WTC11 (cell line): Measurements from ENCODE around the gene SDF4. TPM values are rescaled to one million over a fixed set of nuclear protein-coding genes. Genes with fewer than 3 reads are reported as not detected.

Experiments
- ATAC-seq: fragments of 200-7000 bp; cut with Tn5 transposase; 2 replicates; pipeline ENCODE4 v1.10.0; 2021; ENCODE audit warnings: mild to moderate bottlenecking, moderate library complexity
- CTCF ChIA-PET: fragments of 300-600 bp; sonication (Branson Sonifier 250); formaldehyde crosslinking; loops from one replicate; lab custom pipeline; 2021; ENCODE audit warnings: antibody characterized with exemption; lab: Charles Lee
- POLR2A ChIA-PET: fragments of 350-600 bp; sonication (Branson Sonifier 250); formaldehyde crosslinking; loops from one replicate; lab custom pipeline; 2021; ENCODE audit warnings: antibody characterized with exemption; lab: Charles Lee
- DNase-seq: peaks from one replicate; pipeline ENCODE4 v3.0.0; 2021; ENCODE audit warnings: low spot score
- H3K27ac Mint-ChIP-seq: 2 replicates; pipeline ENCODE4 v1.8.0; 2021; ENCODE audit warnings: mixed read lengths
- H3K27me3 Mint-ChIP-seq: 2 replicates; pipeline ENCODE4 v1.8.0; 2021; ENCODE audit warnings: low read depth, mild to moderate bottlenecking, moderate library complexity, mixed read lengths
- H3K36me3 Mint-ChIP-seq: 2 replicates; pipeline ENCODE4 v1.8.0; 2021; ENCODE audit warnings: mixed read lengths
- H3K4me1 Mint-ChIP-seq: 2 replicates; pipeline ENCODE4 v1.8.0; 2022; ENCODE audit warnings: mixed read lengths
- H3K4me3 Mint-ChIP-seq: 2 replicates; pipeline ENCODE4 v1.8.0; 2021; ENCODE audit warnings: mild to moderate bottlenecking, moderate library complexity, mixed read lengths
- H3K9me3 Mint-ChIP-seq: 2 replicates; pipeline ENCODE4 v1.8.0; 2021; ENCODE audit warnings: mixed read lengths
- ATF6 ChIP-seq: sonication (generic); formaldehyde crosslinking; IDR thresholded peaks from 2 replicates; pipeline ENCODE4 v1.8.1; 2023; ENCODE audit warnings: mild to moderate bottlenecking, missing genetic modification reagents
- E2F4 ChIP-seq: sonication (generic); formaldehyde crosslinking; IDR thresholded peaks from 2 replicates; pipeline ENCODE4 v1.8.1; 2022; ENCODE audit warnings: low read depth, mild to moderate bottlenecking, moderate library complexity, missing genetic modification reagents, borderline replicate concordance
- ELF4 ChIP-seq: sonication (generic); formaldehyde crosslinking; IDR thresholded peaks from 2 replicates; pipeline ENCODE4 v1.8.1; 2022; ENCODE audit warnings: low read depth, mild to moderate bottlenecking, moderate library complexity, missing genetic modification reagents
- EMX1 ChIP-seq: fragments of 250-450 bp; sonication (Bioruptor Pico); IDR thresholded peaks from 2 replicates; pipeline ENCODE4 v1.8.0; 2021; ENCODE audit warnings: mild to moderate bottlenecking
- ERG ChIP-seq: fragments of 250-450 bp; sonication (Bioruptor Pico); IDR thresholded peaks from 2 replicates; pipeline ENCODE4 v1.8.0; 2021; ENCODE audit warnings: mild to moderate bottlenecking
- FOXK1 ChIP-seq: sonication (generic); formaldehyde crosslinking; IDR thresholded peaks from 2 replicates; pipeline ENCODE4 v1.8.0; 2022; ENCODE audit warnings: mild to moderate bottlenecking, moderate library complexity, missing genetic modification reagents
- FOXP1 ChIP-seq: sonication (generic); formaldehyde crosslinking; IDR thresholded peaks from 2 replicates; pipeline ENCODE4 v1.8.0; 2022; ENCODE audit warnings: missing genetic modification reagents, mild to moderate bottlenecking, moderate library complexity, borderline replicate concordance
- NFE2L1 ChIP-seq: sonication (generic); formaldehyde crosslinking; IDR thresholded peaks from 2 replicates; pipeline ENCODE4 v1.8.1; 2023; ENCODE audit warnings: missing genetic modification reagents
- NR1H2 ChIP-seq: sonication (generic); formaldehyde crosslinking; IDR thresholded peaks from 2 replicates; pipeline ENCODE4 v1.9.0; 2021; ENCODE audit warnings: mild to moderate bottlenecking, moderate library complexity, missing genetic modification reagents
- NR2C2 ChIP-seq: sonication (generic); formaldehyde crosslinking; IDR thresholded peaks from 2 replicates; pipeline ENCODE4 v1.8.0; 2022; ENCODE audit warnings: mild to moderate bottlenecking, missing genetic modification reagents
- PRRX2 ChIP-seq: fragments of 250-450 bp; sonication (Bioruptor Pico); IDR thresholded peaks from 2 replicates; pipeline ENCODE4 v1.8.0; 2021; ENCODE audit warnings: mild to moderate bottlenecking
- SP1 ChIP-seq: sonication (generic); formaldehyde crosslinking; conservative IDR thresholded peaks from 2 replicates; pipeline ENCODE4 v1.8.1; 2022; ENCODE audit warnings: missing genetic modification reagents
- ZBTB43 ChIP-seq: sonication (generic); formaldehyde crosslinking; IDR thresholded peaks from 2 replicates; pipeline ENCODE4 v1.8.1; 2023; ENCODE audit warnings: mild to moderate bottlenecking, missing genetic modification reagents
- ZNF121 ChIP-seq: sonication (generic); formaldehyde crosslinking; IDR thresholded peaks from 2 replicates; pipeline ENCODE4 v1.8.0; 2023; ENCODE audit warnings: missing genetic modification reagents
- ZNF416 ChIP-seq: fragments of 250-450 bp; sonication (Bioruptor Pico); IDR thresholded peaks from 2 replicates; pipeline ENCODE4 v1.9.0; 2021; ENCODE audit warnings: mild to moderate bottlenecking, inconsistent platforms
- ZNF423 ChIP-seq: fragments of 250-450 bp; sonication (Bioruptor Pico); IDR thresholded peaks from 2 replicates; pipeline ENCODE4 v2.1.2; 2022; ENCODE audit warnings: mild to moderate bottlenecking, moderate library complexity
- ZNF671 ChIP-seq: fragments of 250-450 bp; sonication (Bioruptor Pico); IDR thresholded peaks from 2 replicates; pipeline ENCODE4 v1.8.0; 2021; ENCODE audit warnings: mild to moderate bottlenecking
- ZSCAN18 ChIP-seq: fragments of 250-450 bp; sonication (Bioruptor Pico); IDR thresholded peaks from 2 replicates; pipeline ENCODE4 v2.1.2; 2022; ENCODE audit warnings: mild to moderate bottlenecking, moderate library complexity
- total RNA-seq: library from RNA; stranded (reverse); gene quantifications from 3 replicates; pipeline ENCODE4 v1.2.3, GENCODE V29; 2021
- TF ChIP-seq, protein P1 (sequence below): fragments of 250-450 bp; sonication (Bioruptor Pico); conservative IDR thresholded peaks from 2 replicates; pipeline ENCODE4 v1.9.0; 2021; ENCODE audit warnings: mild to moderate bottlenecking
- TF ChIP-seq, protein P2 (sequence below): sonication (generic); formaldehyde crosslinking; IDR thresholded peaks from 2 replicates; pipeline ENCODE4 v1.8.0; 2022; ENCODE audit warnings: mild to moderate bottlenecking, missing genetic modification reagents
- TF ChIP-seq, protein P3 (sequence below): sonication (generic); formaldehyde crosslinking; IDR thresholded peaks from 2 replicates; pipeline ENCODE4 v1.8.1; 2022; ENCODE audit warnings: missing genetic modification reagents, borderline replicate concordance

Gene SDF4
- total RNA-seq, 1 experiment from 2014 or later: 101 TPM

DNA sequence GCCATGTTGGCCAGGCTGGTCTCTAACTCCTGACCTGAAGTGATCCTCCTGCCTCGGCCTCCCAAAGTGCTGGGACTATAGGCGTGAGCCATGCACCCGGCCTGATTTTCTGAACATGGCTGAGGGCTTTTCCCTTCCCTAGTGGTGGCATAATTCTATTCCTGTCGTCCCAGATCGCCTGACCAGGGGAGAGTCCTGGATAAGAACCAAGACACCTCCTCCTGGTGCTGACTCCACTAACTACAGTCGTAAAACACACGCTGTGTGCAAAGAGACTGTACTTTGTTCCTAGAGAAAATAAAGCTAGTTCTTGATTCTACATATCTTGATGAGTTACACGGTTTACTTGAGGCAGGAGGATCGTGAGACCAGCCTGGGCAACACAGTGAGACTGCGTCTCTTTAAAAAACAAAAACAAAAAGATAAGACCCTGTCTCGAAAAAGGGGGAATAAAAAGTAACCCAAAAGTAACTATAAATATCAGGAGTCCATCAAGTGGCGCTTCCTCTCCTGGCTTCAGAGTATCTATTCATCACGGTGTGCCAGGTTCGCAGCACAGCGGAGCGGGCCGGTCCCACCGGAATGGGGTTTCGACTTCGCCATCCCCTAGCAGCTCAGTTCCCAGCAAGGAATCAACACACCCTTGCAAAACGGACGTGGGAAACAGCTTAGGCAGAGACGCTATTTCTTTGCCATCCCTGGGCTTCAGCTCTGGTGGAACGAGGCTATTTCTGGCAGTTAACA is 973 bp downstream of the SDF4 start (continued):
- TF ChIP-seq, protein P1, sequence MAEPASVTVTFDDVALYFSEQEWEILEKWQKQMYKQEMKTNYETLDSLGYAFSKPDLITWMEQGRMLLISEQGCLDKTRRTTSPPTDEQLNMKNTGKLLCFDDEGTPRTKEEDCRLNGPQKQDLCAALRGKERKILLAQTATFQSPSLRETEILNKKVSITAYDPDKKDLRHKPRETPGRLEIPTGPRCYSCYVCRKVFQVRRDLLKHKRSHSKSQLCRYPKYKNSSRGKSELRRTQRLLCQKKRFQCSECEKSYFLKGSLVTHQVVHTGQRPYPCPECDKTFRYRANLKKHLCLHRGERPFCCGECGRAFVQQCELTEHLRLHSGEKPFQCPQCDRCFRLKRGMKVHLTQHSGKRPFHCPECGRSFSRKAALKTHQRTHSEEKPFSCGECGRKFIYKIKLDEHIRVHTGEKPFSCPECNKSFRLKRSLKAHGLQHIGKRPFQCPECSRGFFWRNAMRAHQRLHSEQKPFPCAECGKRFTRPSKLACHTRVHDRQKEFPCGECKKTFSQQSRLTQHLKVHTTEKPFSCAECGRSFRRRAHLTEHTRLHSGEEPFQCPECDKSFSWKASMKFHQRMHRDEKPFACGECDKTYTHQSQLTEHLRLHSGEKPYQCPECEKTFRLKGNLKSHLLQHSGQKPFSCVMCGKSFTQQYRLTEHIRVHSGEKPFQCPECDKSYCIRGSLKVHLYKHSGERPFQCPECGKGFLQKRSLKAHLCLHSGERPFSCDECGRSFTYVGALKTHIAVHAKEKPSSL (CRISPR knock-in tag): no peak
- TF ChIP-seq SP1 (CRISPR knock-in tag) (no peak), ZNF423 (CRISPR knock-in tag) (no peak), PRRX2 (no peak), ELF4 (no peak), ATF6 (CRISPR knock-in tag) (no peak)
- TF ChIP-seq, protein P2, sequence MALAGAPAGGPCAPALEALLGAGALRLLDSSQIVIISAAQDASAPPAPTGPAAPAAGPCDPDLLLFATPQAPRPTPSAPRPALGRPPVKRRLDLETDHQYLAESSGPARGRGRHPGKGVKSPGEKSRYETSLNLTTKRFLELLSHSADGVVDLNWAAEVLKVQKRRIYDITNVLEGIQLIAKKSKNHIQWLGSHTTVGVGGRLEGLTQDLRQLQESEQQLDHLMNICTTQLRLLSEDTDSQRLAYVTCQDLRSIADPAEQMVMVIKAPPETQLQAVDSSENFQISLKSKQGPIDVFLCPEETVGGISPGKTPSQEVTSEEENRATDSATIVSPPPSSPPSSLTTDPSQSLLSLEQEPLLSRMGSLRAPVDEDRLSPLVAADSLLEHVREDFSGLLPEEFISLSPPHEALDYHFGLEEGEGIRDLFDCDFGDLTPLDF (CRISPR knock-in tag): no peak
- TF ChIP-seq, protein P3, sequence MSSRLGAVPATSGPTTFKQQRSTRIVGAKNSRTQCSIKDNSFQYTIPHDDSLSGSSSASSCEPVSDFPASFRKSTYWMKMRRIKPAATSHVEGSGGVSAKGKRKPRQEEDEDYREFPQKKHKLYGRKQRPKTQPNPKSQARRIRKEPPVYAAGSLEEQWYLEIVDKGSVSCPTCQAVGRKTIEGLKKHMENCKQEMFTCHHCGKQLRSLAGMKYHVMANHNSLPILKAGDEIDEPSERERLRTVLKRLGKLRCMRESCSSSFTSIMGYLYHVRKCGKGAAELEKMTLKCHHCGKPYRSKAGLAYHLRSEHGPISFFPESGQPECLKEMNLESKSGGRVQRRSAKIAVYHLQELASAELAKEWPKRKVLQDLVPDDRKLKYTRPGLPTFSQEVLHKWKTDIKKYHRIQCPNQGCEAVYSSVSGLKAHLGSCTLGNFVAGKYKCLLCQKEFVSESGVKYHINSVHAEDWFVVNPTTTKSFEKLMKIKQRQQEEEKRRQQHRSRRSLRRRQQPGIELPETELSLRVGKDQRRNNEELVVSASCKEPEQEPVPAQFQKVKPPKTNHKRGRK (CRISPR knock-in tag): no peak

DNA sequence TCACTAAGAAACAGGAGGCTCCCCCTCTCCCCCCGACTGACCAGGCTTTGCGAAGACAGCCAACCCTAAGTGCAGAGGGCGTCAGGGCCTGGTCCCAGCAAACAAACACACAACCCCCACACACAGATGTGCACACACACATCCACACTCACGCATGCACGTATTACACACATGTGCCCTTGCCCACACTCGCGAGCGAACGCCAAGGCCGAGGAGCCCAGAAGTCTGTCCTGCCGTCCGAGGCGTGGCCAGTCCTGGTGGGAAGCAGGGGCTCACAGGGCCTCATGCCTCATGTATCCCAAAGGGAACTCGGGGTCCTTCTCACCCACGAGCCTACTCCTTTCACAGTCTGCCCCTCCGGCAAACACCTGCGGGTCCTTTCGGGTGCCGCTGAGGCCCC is 2.0 kb downstream of the SDF4 start:
- H3K4me3 Mint-ChIP-seq: peak overlapping the region; percentile 12; the same call in 1 of the 2 replicates
- peaks cover 15% of the 10 kb centered on the region for H3K36me3 Mint-ChIP-seq
- peaks cover 10% of the 10 kb centered on the region for H3K4me1 Mint-ChIP-seq
- ChIA-PET CTCF (interaction anchor here (1.5 kb wide), 1 partner anchor 107 kb away, joined by 3 read pairs; no protein-coding TSS in a partner anchor), POLR2A (no interaction called here)
- no peaks in the 10 kb centered on the region for H3K27me3 Mint-ChIP-seq
- peak overlapping the region; percentile 57; the same call in 1 of the 2 replicates for H3K27ac Mint-ChIP-seq
- peaks cover 3% of the 10 kb centered on the region; the same call in 1 of the 2 replicates for H3K9me3 Mint-ChIP-seq
- DNase-seq (no peak), ATAC-seq (no peak)
- TF ChIP-seq ZNF416 (CRISPR knock-in tag) (no peak), FOXP1 (no peak), ZBTB43 (CRISPR knock-in tag) (no peak), NR1H2 (CRISPR knock-in tag) (no peak), ERG (no peak), NFE2L1 (CRISPR knock-in tag) (no peak), ZNF671 (no peak), FOXK1 (CRISPR knock-in tag) (no peak), ZSCAN18 (CRISPR knock-in tag) (no peak), NR2C2 (no peak), EMX1 (CRISPR knock-in tag) (no peak), E2F4 (CRISPR knock-in tag) (no peak), ZNF121 (CRISPR knock-in tag) (no peak)
- TF ChIP-seq, protein P1 (CRISPR knock-in tag): no peak
